ENCODE measurements around the gene POMGNT2.

Gene POMGNT2

DNA sequence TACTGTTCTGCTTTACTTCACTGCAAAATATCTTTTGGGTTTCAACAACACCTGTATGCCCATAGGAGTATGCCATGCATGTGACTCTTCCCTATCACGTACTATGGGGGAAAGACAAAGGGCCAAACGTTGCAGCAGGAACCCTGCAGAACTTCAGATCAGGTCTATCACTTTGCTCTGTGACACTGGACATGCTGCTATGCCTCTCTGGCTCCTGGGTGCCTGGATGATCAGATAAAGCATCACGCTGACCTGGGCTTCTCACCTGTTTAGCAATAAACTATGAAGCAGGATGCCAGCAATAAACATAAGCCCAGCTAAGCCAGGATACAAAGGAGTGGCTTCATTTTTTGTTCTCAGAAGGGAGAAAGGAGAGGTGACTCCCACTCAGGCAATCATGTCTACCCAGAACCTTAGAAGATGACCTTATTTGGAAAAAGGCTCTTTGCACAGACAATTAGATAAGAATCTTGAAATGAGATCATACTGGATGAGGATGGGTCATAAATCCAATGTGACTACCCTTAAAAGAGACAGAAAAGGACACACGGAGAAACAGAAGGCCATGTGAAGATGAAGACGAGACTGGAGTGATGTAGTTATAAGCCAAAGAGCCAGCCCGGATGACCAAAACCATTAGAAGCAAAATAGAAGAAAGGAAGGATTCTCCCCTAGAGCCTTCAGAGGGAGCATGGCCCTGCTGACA is 19.3 kb downstream of the POMGNT2 start:
- H3K4me3 ChIP-seq (ENCODE audit: low read depth, low read length) = no peak overlapping the region
- TF ChIP-seq, protein P1, sequence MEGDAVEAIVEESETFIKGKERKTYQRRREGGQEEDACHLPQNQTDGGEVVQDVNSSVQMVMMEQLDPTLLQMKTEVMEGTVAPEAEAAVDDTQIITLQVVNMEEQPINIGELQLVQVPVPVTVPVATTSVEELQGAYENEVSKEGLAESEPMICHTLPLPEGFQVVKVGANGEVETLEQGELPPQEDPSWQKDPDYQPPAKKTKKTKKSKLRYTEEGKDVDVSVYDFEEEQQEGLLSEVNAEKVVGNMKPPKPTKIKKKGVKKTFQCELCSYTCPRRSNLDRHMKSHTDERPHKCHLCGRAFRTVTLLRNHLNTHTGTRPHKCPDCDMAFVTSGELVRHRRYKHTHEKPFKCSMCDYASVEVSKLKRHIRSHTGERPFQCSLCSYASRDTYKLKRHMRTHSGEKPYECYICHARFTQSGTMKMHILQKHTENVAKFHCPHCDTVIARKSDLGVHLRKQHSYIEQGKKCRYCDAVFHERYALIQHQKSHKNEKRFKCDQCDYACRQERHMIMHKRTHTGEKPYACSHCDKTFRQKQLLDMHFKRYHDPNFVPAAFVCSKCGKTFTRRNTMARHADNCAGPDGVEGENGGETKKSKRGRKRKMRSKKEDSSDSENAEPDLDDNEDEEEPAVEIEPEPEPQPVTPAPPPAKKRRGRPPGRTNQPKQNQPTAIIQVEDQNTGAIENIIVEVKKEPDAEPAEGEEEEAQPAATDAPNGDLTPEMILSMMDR (IDR thresholded peaks at IDR 0.05; ENCODE audit: low read depth, low read length) = no peak

DNA sequence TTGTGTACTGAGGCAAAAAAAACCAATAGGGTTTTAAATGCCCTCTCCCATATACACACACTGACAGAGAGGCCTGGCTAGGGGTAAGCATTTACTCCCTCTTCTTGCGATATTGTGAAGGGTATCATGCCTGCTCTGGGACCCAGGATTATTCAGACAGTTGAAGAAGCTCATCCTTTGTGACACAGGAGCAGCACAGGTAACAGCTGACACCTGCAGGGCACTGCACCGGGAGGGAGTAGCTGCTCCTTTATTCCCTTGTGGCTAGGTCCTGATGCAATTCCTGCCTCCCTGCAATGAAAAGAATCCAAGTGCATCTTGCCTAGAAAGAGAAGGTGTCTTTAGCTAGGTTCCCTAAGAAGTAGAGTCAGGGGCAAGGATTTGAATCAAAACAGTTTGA is 23.4 kb downstream of the POMGNT2 start:
- TF ChIP-seq, protein P1 (IDR thresholded peaks at IDR 0.05; ENCODE audit: low read depth, low read length) = no peak
- H3K4me3 ChIP-seq (ENCODE audit: low read depth, low read length) = no peak overlapping the region

DNA sequence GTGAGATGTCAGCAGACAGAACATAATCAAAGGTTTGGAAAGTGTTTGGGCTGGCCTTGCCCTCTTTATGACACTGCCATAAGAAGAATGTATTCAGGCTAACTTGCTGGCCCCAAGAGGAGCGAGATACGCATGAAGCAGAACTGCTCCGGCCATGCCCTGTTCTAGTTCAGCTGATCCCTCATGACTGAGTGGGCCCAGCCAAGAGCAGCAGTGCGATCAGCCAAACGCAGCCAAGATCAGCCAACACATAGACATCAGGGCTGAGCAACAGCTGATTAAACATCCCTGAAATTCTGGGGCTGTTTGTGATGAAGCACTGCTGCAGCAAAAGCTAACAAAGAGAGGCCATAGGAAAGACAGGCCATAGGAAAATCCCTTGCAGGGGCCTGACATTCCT is 24.1 kb downstream of the POMGNT2 start:
- TF ChIP-seq, protein P1 (IDR thresholded peaks at IDR 0.05; ENCODE audit: low read depth, low read length) = no peak

DNA sequence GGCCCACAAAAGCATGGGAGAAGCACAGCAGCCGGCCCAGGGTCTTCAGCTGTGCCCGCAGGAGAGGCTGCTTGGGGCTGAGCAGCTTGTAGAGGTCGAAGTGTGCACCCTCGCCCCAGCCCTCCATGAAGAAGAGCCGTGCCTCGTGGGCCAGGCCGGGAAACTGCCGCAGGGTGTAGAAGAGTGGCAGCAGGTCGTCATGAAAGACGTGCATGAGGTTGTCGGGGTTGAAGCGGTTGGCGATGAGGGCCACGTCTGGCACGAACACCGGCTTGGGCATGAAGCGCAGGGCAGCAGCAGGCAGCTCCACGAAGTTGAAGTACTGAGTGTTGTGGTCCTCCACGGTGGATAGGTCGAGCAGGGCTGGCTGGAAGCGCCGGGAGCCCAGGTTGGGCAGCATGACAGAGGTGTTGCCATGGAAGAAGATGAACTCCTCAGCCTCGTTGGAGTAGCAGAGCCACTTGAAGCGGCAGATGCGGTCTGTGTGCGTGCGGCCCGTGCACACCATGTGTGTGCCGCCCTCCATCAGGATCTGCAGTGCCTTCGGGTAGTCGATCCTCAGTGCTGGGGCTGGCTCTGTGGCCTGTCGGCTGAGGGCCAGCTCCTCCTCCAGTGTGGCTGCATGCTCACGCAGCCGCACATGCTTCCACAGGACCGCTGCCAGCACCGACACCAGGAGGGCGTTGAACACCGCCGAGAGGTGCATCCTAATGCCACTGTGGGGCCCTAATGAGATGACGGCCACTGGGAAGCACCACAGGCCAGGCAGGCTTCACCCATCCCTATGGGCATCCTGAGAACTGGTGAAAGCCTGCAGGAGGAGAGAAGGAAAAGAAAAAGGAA is 24.9 kb downstream of the POMGNT2 start:
- H3K4me3 ChIP-seq (ENCODE audit: low read depth, low read length) = no peak overlapping the region
- TF ChIP-seq, protein P1 (IDR thresholded peaks at IDR 0.05; ENCODE audit: low read depth, low read length) = no peak

More for the DNA sequence above, 24.1 kb downstream of the POMGNT2 start:
- H3K4me3 ChIP-seq (ENCODE audit: low read depth, low read length) = no peak overlapping the region

DNA sequence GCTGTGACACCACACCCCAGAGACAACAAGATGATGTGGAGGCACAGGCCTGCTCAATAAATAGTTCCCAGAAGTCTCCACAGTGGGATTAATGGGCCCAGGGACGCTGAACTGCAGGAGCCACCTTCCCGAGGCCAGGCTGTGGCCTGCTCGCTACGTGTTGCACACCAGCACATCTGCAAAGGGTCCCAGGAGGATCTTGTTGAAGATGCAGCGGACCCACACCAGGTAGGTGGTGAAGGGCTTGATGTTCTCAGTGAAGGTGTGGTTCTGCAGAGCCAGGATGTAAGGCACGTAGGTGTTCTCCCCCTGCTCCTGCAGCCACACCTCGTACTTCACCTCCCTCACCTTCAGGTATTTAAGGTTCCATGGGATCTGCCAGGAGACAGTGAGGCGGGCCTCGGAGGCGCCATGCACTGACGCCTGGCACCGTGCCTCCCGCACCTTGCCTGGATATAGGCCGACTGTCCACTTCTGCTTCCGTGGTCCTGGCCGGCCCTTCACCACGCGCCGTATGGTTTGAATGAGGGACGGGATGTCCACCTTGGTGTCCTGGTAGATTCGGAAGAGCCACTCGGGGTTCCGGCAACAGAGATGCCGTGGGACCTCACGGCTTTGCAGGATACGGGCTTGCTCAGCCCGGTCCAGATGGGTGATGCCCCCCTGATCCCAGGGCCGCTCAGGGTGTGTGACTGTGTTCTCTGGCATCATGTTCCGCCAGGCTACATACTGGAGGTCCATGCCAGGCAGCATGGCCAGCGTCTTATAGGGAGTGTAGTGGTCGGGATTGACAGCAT is 26.1 kb downstream of the POMGNT2 start:
- H3K4me3 ChIP-seq (ENCODE audit: low read depth, low read length) = no peak overlapping the region
- TF ChIP-seq, protein P1 (IDR thresholded peaks at IDR 0.05; ENCODE audit: low read depth, low read length) = no peak

DNA sequence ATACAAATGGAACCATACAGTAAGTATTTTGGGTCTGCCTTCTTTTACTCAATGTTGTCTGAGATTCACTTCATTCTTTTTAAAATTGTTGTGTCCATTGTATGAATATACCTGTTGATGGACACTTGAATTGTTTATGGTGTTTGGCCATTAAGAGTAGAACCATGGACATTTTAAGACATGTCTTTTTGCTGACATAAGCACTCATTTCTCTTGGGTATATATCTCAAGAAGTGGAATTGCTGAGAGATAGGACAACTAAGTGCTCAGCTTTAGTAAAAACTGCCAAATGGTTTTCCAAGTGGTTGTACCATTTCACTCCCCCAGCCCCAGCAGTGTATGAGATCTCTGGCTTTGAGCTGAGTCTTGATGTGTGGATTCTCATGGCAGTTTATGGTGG is 28.2 kb downstream of the POMGNT2 start:
- TF ChIP-seq, protein P1 (IDR thresholded peaks at IDR 0.05; ENCODE audit: low read depth, low read length) = no peak
- no peak overlapping the region for H3K4me3 ChIP-seq (ENCODE audit: low read depth, low read length)
